IMR-90 (cell line): ENCODE results near the gene ZBTB14. TPM values are rescaled to one million over a fixed set of nuclear protein-coding genes. Genes with fewer than 3 reads are reported as not detected.

ENCODE experiments used
- ATAC-seq: fragments of 200-7000 bp; cut with Tn5 transposase; 2 replicates; pipeline ENCODE4 v1.9.1; 2020; ENCODE audit warnings: low read depth, mild to moderate bottlenecking, moderate library complexity
- BruUV-seq: library from RNA; stranded (reverse); fragments of 400-500 nt; replicated peaks from 2 replicates; lab custom pipeline; 2021; lab: Mats Ljungman, UMichigan
- CTCF ChIA-PET: fragments of 300-600 bp; formaldehyde crosslinking; extraction: SDS; loops from one replicate; lab custom pipeline; 2021; ENCODE audit warnings: antibody characterized with exemption; lab: Yijun Ruan, JAX
- POLR2A ChIA-PET: fragments of 300-600 bp; sonication (Branson Sonifier 250); formaldehyde crosslinking; loops from one replicate; lab custom pipeline; 2022; ENCODE audit warnings: antibody characterized with exemption; ENCODE audit not compliant: unreplicated experiment; lab: Charles Lee
- DNase-seq: peaks from one replicate; pipeline ENCODE4 v3.0.0; 2013
- H2AFZ ChIP-seq: replicated peaks from 2 replicates; pipeline ENCODE3; 2013; ENCODE audit warnings: low read length, mild to moderate bottlenecking; ENCODE audit not compliant: poor library complexity
- H2AK5ac ChIP-seq: 2 replicates; pipeline ENCODE4 v1.6.1; 2013; ENCODE audit warnings: low read depth, low read length, inconsistent platforms
- H2AK9ac ChIP-seq: replicated peaks from 2 replicates; pipeline ENCODE3; 2013; ENCODE audit warnings: mild to moderate bottlenecking, low read depth, low read length, moderate library complexity; ENCODE audit not compliant: poor library complexity
- H2BK120ac ChIP-seq: 2 replicates; pipeline ENCODE4 v1.6.1; 2013; ENCODE audit warnings: low read depth, low read length, inconsistent platforms
- H2BK15ac ChIP-seq: 3 replicates; pipeline ENCODE4 v1.6.1; 2013; ENCODE audit warnings: low read depth, low read length, inconsistent platforms
- H2BK20ac ChIP-seq: 2 replicates; pipeline ENCODE4 v1.6.1; 2013; ENCODE audit warnings: low read depth, mild to moderate bottlenecking, inconsistent platforms, low read length, moderate library complexity
- H2BK5ac ChIP-seq: 2 replicates; pipeline ENCODE4 v1.6.1; 2013; ENCODE audit warnings: mild to moderate bottlenecking, low read depth, low read length, inconsistent platforms; ENCODE audit not compliant: poor library complexity, severe bottlenecking
- H3K14ac ChIP-seq: replicated peaks from 2 replicates; pipeline ENCODE4 v1.6.1; 2013; ENCODE audit warnings: low read depth, low read length, inconsistent platforms
- H3K18ac ChIP-seq: 2 replicates; pipeline ENCODE4 v1.6.1; 2013; ENCODE audit warnings: low read depth, low read length, control low read depth
- H3K23ac ChIP-seq: 2 replicates; pipeline ENCODE4 v1.6.1; 2013; ENCODE audit warnings: low read depth, low read length, inconsistent platforms
- H3K27ac ChIP-seq: 2 replicates; pipeline ENCODE4 v1.5.1; 2013; ENCODE audit warnings: mild to moderate bottlenecking, control low read depth, low read length; ENCODE audit not compliant: insufficient read depth
- H3K27me3 ChIP-seq: 2 replicates; pipeline ENCODE4 v1.6.1; 2013; ENCODE audit warnings: low read length; ENCODE audit not compliant: control insufficient read depth, insufficient read depth
- H3K36me3 ChIP-seq: 2 replicates; pipeline ENCODE4 v1.6.1; 2013; ENCODE audit warnings: low read length, mixed read lengths; ENCODE audit not compliant: control insufficient read depth, insufficient read depth
- H3K4ac ChIP-seq: 2 replicates; pipeline ENCODE4 v1.6.1; 2013; ENCODE audit warnings: low read depth, low read length, inconsistent platforms
- H3K4me1 ChIP-seq: 2 replicates; pipeline ENCODE4 v1.6.1; 2013; ENCODE audit warnings: low read length, mixed read lengths; ENCODE audit not compliant: control insufficient read depth, insufficient read depth
- H3K4me2 ChIP-seq: 2 replicates; pipeline ENCODE4 v1.6.1; 2013; ENCODE audit warnings: low read depth, mild to moderate bottlenecking, control low read depth, low read length, moderate library complexity
- H3K4me3 ChIP-seq: 2 replicates; pipeline ENCODE4 v1.5.1; 2013; ENCODE audit warnings: low read depth, mild to moderate bottlenecking, control low read depth, low read length, moderate library complexity; ENCODE audit not compliant: insufficient read depth
- H3K56ac ChIP-seq: 2 replicates; pipeline ENCODE4 v1.6.1; 2013; ENCODE audit warnings: low read length, inconsistent platforms; ENCODE audit not compliant: insufficient read depth; ENCODE audit errors: extremely low read depth
- H3K79me1 ChIP-seq, 2 experiments: 2 replicates each; pipeline ENCODE4 v1.6.1; 2013; ENCODE audit warnings: low read length in 2 of 2, inconsistent platforms in 1 of 2, low read depth in 1 of 2
- H3K9ac ChIP-seq: 2 replicates; pipeline ENCODE4 v1.6.1; 2013; ENCODE audit warnings: low read depth, low read length, control low read depth
- H3K9me1 ChIP-seq: 2 replicates; pipeline ENCODE4 v1.6.1; 2013; ENCODE audit warnings: low read length, inconsistent platforms; ENCODE audit not compliant: insufficient read depth
- H3K9me3 ChIP-seq: 2 replicates; pipeline ENCODE4 v1.6.1; 2013; ENCODE audit warnings: low read length; ENCODE audit not compliant: control insufficient read depth, insufficient read depth
- H4K20me1 ChIP-seq: 2 replicates; pipeline ENCODE4 v1.6.1; 2013; ENCODE audit warnings: low read length, inconsistent platforms; ENCODE audit not compliant: insufficient read depth
- H4K5ac ChIP-seq: 2 replicates; pipeline ENCODE4 v1.6.1; 2013; ENCODE audit warnings: mild to moderate bottlenecking, low read depth, low read length, control low read depth
- H4K8ac ChIP-seq, 2 experiments: 2 replicates each; pipeline ENCODE4 v1.6.1; 2013; ENCODE audit warnings: low read depth in 2 of 2, low read length in 2 of 2, control low read depth in 1 of 2, inconsistent platforms in 1 of 2
- H4K91ac ChIP-seq: 2 replicates; pipeline ENCODE4 v1.6.1; 2013; ENCODE audit warnings: low read depth, low read length, inconsistent platforms; ENCODE audit not compliant: insufficient read depth
- BHLHE40 ChIP-seq: fragments of 150-350 bp; IDR thresholded peaks from 2 replicates; pipeline ENCODE4 v1.6.1; 2016; ENCODE audit warnings: mild to moderate bottlenecking, low read depth, low read length
- CEBPB ChIP-seq: IDR thresholded peaks from 2 replicates; pipeline ENCODE4 v1.6.1; 2012; ENCODE audit warnings: low read depth, low read length, improper control_type of control experiment
- CHD1 ChIP-seq: IDR thresholded peaks from 2 replicates; pipeline ENCODE4 v1.6.1; 2012; ENCODE audit warnings: low read depth, low read length, improper control_type of control experiment
- ELK1 ChIP-seq: fragments of 150-350 bp; IDR thresholded peaks from 2 replicates; pipeline ENCODE4 v1.6.1; 2016; ENCODE audit warnings: low read depth, mild to moderate bottlenecking, low read length, moderate library complexity, borderline replicate concordance
- FOS ChIP-seq: fragments of 150-350 bp; IDR thresholded peaks from 2 replicates; pipeline ENCODE4 v1.6.1; 2016; ENCODE audit warnings: low read depth, low read length
- MAFK ChIP-seq: IDR thresholded peaks from 2 replicates; pipeline ENCODE4 v1.6.1; 2012; ENCODE audit warnings: low read depth, low read length, improper control_type of control experiment
- MAZ ChIP-seq: IDR thresholded peaks from 2 replicates; pipeline ENCODE4 v1.6.1; 2012; ENCODE audit warnings: low read depth, mild to moderate bottlenecking, low read length, improper control_type of control experiment, moderate library complexity, borderline replicate concordance
- MXI1 ChIP-seq: IDR thresholded peaks from 2 replicates; pipeline ENCODE4 v1.6.1; 2012; ENCODE audit warnings: low read depth, mild to moderate bottlenecking, low read length, moderate library complexity, borderline replicate concordance
- NFE2L2 ChIP-seq: fragments of 150-350 bp; IDR thresholded peaks from 2 replicates; pipeline ENCODE4 v1.6.1; 2016; ENCODE audit warnings: low read depth, mild to moderate bottlenecking, low read length
- POLR2A ChIP-seq: IDR thresholded peaks from 2 replicates; pipeline ENCODE4 v1.6.1; 2012; ENCODE audit warnings: mild to moderate bottlenecking, low read depth, low read length
- RAD21 ChIP-seq: IDR thresholded peaks from 2 replicates; pipeline ENCODE4 v1.6.1; 2012; ENCODE audit warnings: low read length, improper control_type of control experiment
- RCOR1 ChIP-seq: IDR thresholded peaks from 2 replicates; pipeline ENCODE4 v1.6.1; 2012; ENCODE audit warnings: mild to moderate bottlenecking, low read length, improper control_type of control experiment; ENCODE audit not compliant: insufficient replicate concordance
- RFX5 ChIP-seq: IDR thresholded peaks from 2 replicates; pipeline ENCODE4 v1.8.0; 2012; ENCODE audit warnings: low read depth, mild to moderate bottlenecking, low read length, moderate library complexity
- SMC3 ChIP-seq: fragments of 150-350 bp; IDR thresholded peaks from 2 replicates; pipeline ENCODE4 v1.6.1; 2016; ENCODE audit warnings: low read depth, mild to moderate bottlenecking, antibody characterized with exemption, low read length, moderate library complexity
- WGBS, 2 experiments: methylation state at CpG; one replicate each; pipeline versions ENCODE4 v1.1.5 to v1.1.7; 2013; ENCODE audit warnings: missing lambda C conversion rate in 2 of 2; ENCODE audit not compliant: insufficient read length in 1 of 2; ENCODE audit errors: extremely low coverage in 2 of 2; 5-methylcytosine and 5-hydroxymethylcytosine counted together
- dilution Hi-C: fragments of 300-500 bp; cut with HindIII; formaldehyde crosslinking; loops from one replicate; pipeline ENCODE4 v1.14.3; 2018; ENCODE audit warnings: low sequenced_read_pairs; ENCODE audit not compliant: unreplicated experiment
- in situ Hi-C: fragments of 300-500 bp; cut with MboI; formaldehyde crosslinking; loops from 3 replicates; pipeline ENCODE4 v1.14.3; 2019; ENCODE audit warnings: low sequenced_read_pairs, inconsistent platforms, mixed read lengths
- intact Hi-C: fragments of 100-400 bp; cut with micrococcal nuclease; formaldehyde crosslinking; loops from 2 replicates; pipeline ENCODE4 v1.10.0; 2022
- polyA plus RNA-seq, 3 experiments: library from polyadenylated mRNA; depleted of rRNA; stranded (reverse); fragments of >200 nt; gene quantifications; 2 replicates each; pipeline ENCODE4 v1.2.3, GENCODE V29; 2012; ENCODE audit warnings: low replicate concordance in 1 of 3
- total RNA-seq: library from RNA; depleted of rRNA; stranded (reverse); fragments of >200 nt; gene quantifications from 2 replicates; pipeline ENCODE4 v1.2.3, GENCODE V29; 2012
- TF ChIP-seq, protein P1 (sequence below): fragments of 150-350 bp; IDR thresholded peaks from 2 replicates; pipeline ENCODE4 v1.6.1; 2017; ENCODE audit warnings: mild to moderate bottlenecking, antibody characterized with exemption, low read length, low read depth
- TF ChIP-seq, protein P2 (sequence below): conservative IDR thresholded peaks from 2 replicates; pipeline ENCODE4 v1.5.1; 2012; ENCODE audit warnings: mild to moderate bottlenecking, low read depth, low read length, improper control_type of control experiment

The ZBTB14 gene
- total and polyA plus RNA-seq, 2 of the 4 experiments (the other 2 are of a cell fraction): 5.8 to 9.1 TPM

DNA sequence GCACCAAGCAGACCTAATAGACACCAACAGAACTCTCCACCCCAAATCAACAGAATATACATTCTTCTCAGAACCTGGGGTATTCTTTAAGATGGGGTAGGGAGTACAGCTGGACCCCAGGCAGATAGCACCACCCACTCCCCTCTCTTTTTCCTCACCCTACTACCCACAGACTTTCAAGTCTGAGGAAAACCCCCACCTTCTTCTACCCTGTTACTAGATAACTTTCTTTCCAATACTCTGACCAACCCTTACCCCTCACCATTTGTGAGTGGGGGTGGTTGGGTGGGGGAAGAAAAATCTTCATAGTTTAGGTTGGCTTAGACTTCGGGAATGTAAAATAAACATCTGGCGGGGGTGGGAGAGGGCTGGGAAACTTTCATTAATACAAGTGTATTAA is 20.3 kb upstream of the ZBTB14 start:
- Histone ChIP-seq H3K9ac (no peak overlapping the region), H3K56ac (no peak overlapping the region), H3K79me1 (no peaks in the 10 kb centered on the region), H3K4ac (no peak overlapping the region), H3K9me1 (no peaks in the 10 kb centered on the region), H3K4me3 (no peak overlapping the region), H2BK15ac (no peak overlapping the region), H2AFZ (no peak overlapping the region), H4K5ac (no peak overlapping the region), H3K18ac (no peak overlapping the region), H3K23ac (no peak overlapping the region), H3K27ac (no peak overlapping the region), H3K27me3 (no peaks in the 10 kb centered on the region), H3K36me3 (no peaks in the 10 kb centered on the region), H2BK120ac (no peak overlapping the region), H2AK9ac (no peak overlapping the region), H3K9me3 (no peaks in the 10 kb centered on the region), H3K4me1 (no peaks in the 10 kb centered on the region), H2BK20ac (no peak overlapping the region), H4K8ac (no peak overlapping the region), H2BK5ac (no peak overlapping the region), H3K14ac (no peak overlapping the region), H3K4me2 (no peak overlapping the region), H4K91ac (no peak overlapping the region), H4K20me1 (no peaks in the 10 kb centered on the region), H2AK5ac (no peak overlapping the region)
- POLR2A ChIA-PET: no interaction called here
- no TSS peak for BruUV-seq
- no peak for TF ChIP-seq FOS
- no peak for TF ChIP-seq SMC3
- TF ChIP-seq MAFK: no peak
- TF ChIP-seq ELK1: no peak
- no peak for TF ChIP-seq CHD1
- TF ChIP-seq, protein P1, sequence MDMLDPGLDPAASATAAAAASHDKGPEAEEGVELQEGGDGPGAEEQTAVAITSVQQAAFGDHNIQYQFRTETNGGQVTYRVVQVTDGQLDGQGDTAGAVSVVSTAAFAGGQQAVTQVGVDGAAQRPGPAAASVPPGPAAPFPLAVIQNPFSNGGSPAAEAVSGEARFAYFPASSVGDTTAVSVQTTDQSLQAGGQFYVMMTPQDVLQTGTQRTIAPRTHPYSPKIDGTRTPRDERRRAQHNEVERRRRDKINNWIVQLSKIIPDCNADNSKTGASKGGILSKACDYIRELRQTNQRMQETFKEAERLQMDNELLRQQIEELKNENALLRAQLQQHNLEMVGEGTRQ: no peak
- no peak for TF ChIP-seq CEBPB
- TF ChIP-seq BHLHE40: no peak
- TF ChIP-seq, protein P2, sequence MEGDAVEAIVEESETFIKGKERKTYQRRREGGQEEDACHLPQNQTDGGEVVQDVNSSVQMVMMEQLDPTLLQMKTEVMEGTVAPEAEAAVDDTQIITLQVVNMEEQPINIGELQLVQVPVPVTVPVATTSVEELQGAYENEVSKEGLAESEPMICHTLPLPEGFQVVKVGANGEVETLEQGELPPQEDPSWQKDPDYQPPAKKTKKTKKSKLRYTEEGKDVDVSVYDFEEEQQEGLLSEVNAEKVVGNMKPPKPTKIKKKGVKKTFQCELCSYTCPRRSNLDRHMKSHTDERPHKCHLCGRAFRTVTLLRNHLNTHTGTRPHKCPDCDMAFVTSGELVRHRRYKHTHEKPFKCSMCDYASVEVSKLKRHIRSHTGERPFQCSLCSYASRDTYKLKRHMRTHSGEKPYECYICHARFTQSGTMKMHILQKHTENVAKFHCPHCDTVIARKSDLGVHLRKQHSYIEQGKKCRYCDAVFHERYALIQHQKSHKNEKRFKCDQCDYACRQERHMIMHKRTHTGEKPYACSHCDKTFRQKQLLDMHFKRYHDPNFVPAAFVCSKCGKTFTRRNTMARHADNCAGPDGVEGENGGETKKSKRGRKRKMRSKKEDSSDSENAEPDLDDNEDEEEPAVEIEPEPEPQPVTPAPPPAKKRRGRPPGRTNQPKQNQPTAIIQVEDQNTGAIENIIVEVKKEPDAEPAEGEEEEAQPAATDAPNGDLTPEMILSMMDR: no peak
- no peak for TF ChIP-seq RFX5
- TF ChIP-seq NFE2L2: no peak
- no peak for TF ChIP-seq POLR2A
- no peak for TF ChIP-seq MXI1
- no peak for TF ChIP-seq RCOR1
- no peak for TF ChIP-seq MAZ
- TF ChIP-seq RAD21: no peak
- dilution Hi-C loops: no loop called here
- intact Hi-C loops: no loop called here
- no peak for ATAC-seq
- WGBS, 2 experiments: no CpG with 5 or more reads among the region's 2 CpGs
- no peak for DNase-seq
- in situ Hi-C loops: no loop called here
- CTCF ChIA-PET: no interaction called here
